T-helper 22 cell (primary cell): Measurements from ENCODE around the gene GALNT2.
A peak's percentile ranks its signal among the peaks of the same experiment; 100 is the strongest.

Experiments used
- DNase-seq: peaks from one replicate; pipeline ENCODE4 v3.0.0-alpha.2; 2020; ENCODE audit warnings: low read depth

GALNT2 gene

DNA sequence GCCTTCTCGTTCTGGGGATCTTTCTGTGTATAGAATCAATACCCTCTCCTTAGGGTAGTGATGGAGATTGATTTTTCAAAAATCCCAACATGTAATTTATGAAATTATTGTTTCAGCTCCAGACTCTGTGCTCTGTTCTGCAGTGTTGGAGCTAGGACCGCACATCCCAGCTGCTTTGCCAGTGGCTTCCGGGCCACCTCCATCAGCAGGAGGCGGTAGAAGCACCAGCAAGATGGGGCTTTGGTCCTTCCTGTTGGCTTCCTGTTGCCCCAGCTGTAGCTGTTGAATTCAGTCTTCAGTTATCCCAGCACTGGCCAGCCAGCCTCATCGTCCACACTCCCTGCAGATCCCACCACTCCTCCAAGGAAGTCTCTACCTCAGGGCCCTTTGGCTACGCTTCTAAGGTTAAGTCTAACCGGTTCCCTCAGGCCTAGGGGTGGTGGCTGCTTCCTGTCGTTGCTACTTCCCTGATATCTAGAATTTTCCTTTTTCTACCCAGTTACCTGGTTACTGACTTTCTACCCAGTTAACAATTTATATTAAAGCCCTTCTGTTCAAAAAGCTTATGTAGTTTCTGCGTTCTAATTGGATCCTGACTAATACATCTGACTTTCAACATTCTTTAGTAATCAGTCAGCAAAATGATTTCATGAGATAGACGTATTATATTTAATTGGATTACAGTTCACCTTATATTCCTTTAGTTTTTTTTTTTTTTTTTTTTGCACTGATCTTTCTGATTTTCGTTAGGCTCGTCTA, 24.6 kb downstream of the GALNT2 start:
- DNase-seq: no peak

DNA sequence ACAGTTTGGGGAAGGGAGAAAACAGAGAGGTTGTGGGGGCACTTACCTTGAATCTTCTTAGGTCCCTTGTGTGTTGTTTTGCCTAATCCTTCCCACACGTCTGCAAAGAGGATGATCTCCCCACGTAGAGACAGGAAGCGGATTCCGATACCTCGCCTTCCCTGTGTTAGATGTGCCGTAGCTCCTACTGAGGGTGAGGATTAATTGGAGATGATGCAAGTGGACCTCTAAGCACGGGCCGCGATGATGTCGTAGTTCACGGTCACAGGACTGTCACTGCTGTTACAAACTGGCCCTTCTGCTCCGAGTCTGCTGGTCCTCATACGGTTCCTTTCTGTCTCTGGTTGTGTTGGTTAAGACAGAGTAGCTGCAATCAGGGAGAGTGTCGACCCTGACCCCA, 27.7 kb downstream of the GALNT2 start:
- DNase-seq: no peak

DNA sequence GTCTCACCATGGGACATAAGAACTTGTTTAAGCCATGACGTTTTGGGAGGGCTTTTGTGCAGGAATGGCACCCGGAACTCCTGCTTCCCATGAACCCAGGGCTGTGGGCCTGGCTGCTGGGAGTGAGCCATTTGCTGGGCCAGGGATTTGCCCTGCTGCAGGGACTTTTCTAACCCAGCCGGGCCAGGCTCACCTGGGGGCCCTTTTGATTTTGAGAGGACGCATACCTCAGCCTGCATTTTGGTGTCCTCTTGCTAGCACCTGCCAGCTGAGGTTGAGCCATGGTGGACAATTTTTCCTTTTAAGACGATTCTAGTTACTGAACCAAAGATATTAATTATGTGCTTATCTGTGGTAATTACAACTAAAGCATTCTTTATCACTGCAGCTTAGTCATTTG, 28.9 kb downstream of the GALNT2 start:
- no peak for DNase-seq

DNA sequence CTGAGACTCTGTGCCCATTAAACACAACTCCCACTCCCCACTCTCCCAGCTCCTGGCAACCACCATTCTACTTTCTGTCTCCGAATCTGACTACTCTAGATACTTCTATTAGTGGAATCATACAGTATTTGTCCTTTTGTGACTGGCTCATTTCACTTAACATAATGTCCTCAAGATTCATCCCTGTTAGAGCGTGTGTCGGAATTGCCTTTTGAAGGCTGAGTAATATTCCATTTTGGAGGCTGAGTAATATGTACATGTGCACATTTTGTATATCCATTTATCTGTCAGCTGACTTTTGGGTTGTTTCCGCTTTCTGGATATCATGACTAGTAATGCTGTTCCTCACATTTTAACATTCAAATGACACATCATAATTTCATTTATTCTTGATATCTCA, 30.3 kb downstream of the GALNT2 start:
- DNase-seq: no peak

DNA sequence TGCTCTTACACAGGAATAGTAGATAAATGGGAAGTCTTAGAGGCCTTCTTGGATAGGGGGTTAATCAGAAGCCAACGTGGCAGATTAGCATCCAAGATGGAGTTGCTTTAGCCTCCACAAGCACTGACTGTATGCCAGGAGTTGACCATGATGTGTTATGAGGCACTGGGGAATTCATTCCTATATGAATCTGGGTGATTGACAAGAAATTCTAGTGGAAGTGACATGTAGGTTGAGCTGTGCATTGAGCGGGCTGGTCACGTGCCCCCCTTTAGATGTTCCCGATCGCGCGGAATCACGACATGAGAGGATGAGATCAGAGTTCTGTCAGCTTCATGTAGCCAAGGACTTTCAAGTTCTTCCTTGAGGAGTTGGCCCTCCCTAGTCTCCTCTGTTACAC, 31.7 kb downstream of the GALNT2 start:
- no peak for DNase-seq

DNA sequence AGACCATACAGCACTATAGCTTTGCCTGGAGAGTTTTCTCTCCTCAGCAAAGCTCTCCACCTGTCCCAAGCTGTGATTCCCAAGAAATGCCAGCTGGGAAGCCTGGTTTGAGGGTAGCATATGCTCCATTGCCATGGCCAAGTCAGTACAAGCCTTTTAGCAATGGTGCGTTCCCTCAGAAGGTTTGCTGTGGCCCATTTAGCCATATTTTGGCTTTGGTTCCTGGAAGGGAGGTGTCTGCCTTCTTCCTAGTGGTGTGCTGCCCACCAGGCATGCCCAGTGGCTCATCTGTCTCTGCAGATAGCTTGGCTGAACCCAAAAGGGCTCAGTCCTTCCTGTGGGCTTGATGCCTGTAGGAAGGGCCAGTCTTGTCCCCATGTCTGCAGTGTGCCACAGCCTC, 32.4 kb downstream of the GALNT2 start:
- DNase-seq: no peak

DNA sequence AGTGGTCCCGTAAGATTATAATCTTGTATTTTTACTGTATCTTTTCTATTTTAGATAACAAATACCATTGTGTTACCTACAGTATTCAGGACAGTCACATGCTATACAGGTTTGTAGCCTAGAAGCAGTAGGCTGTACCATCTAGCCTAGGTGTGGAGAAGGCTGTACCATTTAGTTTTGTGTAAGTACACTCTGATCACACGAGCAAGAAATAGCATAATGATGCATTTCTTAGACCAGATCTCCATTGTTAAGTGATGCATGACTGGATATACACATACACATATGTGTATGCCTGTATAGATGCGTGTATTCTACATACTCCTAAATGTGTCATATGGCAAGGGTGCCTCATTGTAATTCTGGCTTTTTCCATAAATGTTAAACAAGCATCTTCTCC, 33.9 kb downstream of the GALNT2 start:
- DNase-seq: no peak

DNA sequence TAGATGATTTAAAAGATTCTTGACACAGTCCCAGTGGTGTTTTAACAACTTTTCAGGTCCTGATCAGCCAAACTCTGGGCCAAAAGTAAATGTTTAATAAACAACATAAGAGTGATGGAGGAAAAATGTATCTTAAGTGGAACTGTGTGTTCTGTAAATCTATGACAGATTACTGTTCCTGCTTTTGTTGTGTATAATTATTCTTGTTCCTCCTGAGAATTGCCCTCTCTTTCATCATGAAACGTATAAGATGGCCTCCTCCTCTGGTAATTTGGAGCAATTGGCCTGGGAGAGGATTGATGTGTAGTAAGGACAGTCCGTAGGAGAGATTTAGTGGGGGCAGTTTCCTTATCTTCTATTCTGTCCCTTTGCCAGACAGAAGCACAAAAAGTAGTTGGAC, 34.5 kb downstream of the GALNT2 start:
- no peak for DNase-seq

DNA sequence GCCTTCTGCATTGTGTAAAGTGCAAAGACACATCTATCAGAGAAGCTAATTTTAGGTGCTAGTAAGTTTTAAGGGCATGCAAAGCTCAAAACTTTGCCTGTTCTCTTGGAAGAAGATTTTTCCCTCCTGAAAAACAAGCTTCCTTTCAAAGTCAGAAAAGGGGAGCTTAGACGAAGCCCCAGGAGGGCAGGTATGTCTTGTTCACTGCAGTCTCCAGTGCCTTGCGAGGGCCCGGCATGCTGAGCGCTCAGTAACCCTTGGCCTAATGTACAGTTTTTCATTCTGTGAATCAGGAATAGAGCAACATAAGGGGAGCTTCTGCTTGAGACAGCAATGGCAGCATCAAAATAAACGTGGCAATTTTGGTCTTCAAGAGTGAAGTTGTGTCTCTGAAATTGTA, 35.0 kb downstream of the GALNT2 start:
- DNase-seq: no peak

DNA sequence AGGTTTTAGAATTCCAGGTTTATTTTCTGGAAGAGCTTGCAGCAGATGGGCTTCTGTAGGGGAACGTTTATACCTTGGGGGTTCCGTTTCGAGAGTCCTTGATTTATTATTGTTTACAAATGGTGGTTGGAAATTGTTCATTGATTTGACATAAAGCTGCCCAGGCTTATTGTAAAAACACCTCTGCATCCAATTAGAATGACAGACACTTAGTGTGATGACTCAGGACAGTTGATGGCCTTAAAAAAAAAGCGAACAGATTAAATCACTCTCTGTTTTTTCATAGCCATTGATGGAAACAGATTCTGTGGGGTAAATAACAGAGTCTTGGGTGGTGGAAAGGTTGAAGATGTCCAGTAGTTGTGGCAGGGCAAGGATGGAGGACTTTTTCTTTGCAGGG, 35.4 kb downstream of the GALNT2 start:
- no peak for DNase-seq

DNA sequence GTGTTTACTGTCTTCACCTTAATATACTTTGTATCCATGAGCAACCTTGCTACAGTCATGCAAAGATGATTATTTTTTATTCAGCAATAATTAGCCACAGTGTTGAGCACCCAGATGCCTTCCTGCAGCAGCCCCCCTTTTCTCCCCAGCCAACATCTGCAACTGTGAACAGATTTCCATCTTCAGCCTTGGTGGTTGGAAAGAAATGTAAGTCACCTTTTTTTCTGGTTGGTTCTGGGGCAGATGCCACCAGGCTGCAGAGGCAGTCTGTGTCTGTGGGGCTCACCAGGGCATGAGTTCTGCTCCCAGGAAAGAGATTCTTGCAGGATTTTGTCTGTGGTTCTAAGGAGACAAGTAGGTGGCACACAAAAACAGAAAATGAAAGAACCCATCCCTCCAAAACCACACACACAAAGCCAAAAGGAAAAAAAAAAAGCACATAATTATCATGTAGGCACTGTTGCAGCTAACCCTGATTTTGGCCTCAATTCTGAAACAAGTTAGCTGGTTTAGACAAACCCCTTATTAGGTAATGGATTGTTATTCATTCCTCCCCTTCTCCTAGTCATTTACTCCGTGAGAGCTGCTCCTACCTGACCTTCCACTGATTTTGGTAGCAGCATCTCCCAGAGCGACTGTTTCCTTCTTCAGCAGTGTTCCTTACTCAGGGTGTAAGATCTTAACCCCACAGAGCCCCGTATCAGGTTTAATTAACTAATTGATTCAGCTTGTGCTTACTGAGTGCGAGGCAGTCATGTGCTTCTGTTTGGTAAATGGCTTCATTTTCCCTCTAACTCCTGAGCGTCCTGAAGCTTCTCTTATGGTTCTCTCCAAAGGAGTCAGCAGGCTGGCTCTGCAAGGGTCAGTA, 36.5 kb downstream of the GALNT2 start:
- DNase-seq: no peak

DNA sequence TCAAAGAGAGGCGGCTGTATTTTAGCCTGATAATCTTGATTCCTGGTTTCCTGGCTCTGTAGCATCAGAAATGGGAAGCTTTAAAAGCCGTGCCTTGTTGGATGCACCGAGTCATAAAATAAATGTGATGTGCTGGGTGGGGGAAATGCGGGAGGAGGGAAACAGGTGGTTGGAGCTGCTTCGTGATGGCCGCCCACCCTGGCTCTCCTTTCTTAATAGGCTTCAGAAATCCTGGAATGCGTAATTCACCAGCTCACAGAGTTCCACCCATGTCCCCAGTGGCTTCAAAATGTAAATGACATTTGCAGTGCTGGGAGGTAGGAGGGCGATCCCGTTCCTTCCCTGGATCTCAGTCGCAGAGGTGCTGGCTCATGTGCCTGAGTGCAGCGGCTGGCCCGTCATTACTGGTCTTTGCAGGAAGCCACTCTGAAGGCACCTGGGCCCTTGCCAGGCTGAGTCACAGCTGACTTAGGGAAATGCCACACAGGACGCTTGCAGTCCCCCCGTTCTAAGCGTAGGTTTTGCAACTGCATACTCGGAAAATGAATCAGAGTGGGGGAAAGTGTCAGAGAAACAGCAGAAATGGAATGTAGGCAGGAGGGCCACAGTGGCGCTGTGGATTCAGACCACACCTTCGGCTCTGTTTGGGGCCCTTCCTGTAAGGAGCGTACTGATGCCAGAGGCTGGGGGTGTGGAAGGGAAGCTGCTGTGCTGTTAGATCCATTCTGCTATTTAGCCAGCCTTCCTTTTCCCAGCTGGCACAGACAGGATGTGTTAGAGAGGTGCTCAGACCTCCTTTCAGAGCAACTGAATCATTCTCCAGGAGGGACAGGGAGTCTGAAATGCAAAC, 37.6 kb downstream of the GALNT2 start:
- DNase-seq: peak; percentile 4

DNA sequence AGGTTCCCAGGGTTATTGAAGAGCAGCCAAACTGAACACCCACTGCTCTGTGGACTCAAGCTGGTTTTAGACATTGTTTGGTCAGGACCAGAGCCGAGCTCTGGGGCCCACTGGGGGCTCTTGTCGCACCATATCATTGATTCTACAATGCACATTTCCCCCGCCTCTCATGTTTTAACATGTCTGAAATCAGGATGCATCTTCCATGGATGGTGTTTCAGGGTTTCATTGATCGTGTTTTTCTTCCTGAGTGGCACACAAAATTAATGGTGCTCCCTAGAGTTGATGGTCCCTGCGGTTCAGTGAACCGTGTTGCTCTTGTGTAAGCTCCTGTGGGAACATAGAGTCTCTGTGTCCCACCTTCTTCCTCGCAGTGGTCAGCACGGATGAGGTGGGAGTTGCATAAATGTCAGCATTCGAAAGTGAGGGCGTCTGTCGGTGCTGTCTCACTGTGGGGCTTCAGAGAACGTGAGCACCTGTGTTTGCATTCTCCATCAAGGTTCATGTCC, 38.3 kb downstream of the GALNT2 start:
- DNase-seq: no peak

DNA sequence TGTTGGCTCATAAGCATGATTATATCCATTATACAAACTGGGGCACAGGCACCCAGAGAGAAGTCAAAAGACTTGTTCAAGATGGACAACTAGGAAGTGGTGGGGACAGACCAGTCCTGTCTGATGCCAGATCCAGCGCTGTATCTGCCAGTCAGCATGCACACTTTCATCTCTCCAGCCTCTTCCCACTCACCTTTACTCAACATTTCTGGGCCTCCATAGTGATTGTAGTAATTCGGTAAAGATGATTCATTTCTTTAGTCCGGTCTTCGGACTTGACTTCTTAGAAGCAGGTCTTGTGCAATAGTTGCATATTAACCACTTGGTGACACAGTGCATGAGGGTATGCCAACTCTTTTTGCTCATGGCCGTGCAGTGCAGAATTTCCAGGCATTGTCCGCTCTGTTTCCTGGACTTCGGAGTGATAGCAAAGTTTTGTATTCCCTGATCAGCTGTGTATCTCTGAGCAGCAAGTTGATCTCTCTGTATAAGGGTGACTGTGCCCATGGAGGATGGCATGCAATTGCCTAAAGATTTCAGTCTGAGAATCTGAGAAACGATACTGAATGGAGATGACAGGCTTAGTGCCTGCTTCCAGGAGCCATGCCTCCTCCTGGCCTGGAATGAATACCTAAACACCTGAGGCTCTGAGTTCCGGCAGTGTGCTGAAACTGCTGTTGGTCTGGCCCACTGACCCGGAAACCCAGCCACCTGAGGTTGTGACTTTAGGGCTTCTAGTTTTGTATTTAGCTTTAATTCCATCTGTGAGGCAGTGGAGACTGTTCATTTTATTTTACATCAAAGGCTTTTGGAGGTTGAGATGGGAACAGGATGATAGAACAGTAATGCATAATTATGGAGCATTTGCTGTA, 39.0 kb downstream of the GALNT2 start:
- DNase-seq: no peak

DNA sequence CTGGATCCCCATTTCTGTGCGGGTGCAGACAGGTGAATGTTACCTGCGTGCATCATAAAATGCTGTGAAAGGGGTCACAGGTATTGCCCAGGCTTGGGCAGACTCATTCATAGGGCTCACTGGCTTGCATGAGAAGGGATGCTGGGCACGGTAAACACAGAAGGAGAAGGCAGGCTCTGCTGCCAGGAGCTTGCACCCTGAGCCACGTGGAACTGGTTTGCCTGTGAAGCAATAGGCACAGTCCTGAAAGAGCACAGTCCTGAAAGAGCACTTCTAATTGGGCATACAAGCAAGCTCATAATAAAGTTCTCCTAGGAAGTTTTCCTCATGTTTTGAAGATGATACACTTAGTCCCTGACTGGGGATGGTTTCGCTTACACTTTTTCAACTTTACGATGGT, 40.9 kb downstream of the GALNT2 start:
- no peak for DNase-seq

DNA sequence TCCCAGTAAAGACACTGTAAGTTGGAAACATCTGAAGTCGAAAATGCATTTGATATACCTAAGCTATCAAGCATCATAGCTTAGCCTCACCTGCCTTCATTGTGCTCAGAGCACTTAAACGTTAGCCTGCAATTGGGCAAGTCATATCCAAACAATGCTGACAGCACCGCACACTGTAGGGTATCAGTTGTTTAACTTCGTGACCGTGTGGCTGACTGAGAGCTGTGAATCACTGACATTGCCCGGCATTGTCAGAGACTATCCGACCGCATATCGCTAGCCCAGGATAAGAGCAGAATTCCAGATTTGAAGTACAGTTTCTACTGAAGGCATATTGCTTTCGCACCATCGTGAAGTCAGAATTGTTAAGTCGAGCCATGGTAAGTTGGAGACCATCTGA, 41.5 kb downstream of the GALNT2 start:
- no peak for DNase-seq

DNA sequence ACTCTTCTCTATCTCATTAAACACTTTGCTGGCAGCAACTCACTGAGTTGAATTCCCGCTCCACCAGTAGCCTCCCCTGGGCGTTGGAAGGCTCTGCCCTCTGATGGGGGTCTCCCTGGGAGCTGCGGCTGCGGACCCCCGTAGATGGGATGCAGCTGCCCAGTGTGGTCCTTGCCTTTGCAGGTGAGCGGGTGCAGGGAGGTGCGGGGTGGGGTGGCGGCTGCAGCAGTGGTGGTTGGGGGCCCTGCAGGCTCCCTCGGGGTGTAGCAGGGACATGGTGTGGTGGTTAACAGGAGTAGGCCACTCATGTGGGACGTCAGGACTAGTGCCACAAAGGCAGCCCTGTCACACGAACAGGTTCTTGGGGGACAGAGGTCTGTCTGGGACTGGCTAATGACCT, 42.0 kb downstream of the GALNT2 start:
- no peak for DNase-seq

DNA sequence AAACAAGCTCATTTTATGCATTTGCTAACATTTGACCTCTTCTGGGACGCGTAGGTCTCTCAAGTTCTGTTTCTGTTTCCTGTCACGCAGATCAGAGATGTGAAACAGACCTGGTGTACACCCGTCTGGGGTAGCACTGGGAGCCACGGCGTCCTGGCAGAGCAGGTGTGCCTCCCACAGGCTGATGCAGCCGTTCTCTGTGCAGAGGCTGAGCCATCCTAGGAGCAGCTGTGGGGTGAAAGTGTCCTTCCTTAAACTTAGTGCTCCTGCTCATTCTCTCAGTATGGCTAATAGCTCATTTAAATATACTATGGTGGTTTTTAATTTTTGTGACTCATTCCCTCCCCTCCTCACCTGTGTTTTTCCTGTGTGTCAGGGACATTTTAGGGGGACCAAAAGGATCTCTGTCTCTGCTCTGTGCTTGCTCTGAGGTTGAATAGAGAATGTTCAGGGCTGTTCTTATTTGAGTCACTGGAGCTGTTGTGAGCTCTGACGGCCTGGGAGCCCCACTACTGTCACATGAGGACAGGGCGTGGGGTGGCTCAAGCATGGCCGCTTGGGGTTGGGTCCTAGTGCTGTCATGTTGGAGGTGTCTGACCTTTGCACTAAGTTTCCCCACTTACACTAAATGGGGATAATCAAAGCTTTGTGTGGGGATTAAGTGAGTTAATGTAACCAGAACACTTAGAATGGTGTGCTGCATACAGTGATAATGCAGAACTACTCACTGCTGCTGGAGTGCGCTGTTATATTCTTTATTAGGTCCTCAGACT, 43.0 kb downstream of the GALNT2 start:
- DNase-seq: no peak

DNA sequence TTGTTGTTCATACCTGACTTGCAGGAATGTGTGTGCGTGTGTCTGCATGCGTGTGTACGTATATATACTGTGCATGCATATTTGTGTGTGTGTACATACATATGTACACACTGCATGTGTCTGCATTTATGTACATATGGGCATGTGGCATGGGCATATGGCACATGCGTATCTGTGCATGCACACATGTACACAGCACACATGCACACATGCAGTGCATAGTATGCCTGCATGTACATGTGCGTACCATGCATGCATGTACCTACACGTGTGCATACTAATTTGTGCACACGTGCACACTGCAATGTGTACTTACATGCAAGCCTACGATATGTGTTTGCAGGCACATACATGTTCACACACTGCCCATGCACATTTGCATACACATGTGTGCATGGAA, 43.9 kb downstream of the GALNT2 start:
- no peak for DNase-seq

DNA sequence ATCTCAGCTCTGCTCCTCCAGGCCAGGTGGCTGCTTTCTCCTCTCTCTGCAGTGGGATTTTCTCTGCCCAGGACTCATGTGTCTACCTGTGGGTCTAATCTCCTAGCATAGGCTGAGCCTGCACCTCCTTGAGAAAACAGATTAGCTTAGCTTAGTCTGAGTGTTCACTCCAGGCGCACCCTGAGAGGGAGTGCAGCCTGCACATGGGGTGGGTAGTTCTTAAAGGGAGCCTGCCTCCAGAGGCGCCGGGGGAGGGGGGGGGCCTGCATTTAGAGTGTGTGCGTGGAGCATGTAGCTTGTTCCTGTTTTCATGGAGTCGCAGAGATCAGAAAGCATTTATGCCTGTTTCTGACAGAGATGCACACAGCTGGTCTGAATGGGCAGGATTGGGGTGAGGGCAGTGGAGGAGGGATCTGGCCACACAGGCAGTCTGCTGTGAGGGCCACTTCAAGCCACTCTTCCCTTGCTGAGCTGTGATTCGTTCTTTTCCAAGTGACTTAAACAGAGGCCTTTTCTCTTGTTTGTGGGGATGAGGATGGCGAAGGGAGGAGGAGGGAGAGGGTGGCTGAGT, 45.2 kb downstream of the GALNT2 start:
- DNase-seq: no peak
